WTC11 (cell line): ENCODE results near the gene PDIA3. TPM values are rescaled to one million over a fixed set of nuclear protein-coding genes. Genes with fewer than 3 reads are reported as not detected.

ENCODE experiments used
- ATAC-seq: fragments of 200-7000 bp; cut with Tn5 transposase; 2 replicates; pipeline ENCODE4 v1.10.0; 2021; ENCODE audit warnings: mild to moderate bottlenecking, moderate library complexity
- CTCF ChIA-PET: fragments of 300-600 bp; sonication (Branson Sonifier 250); formaldehyde crosslinking; loops from one replicate; lab custom pipeline; 2021; ENCODE audit warnings: antibody characterized with exemption; lab: Charles Lee
- POLR2A ChIA-PET: fragments of 350-600 bp; sonication (Branson Sonifier 250); formaldehyde crosslinking; loops from one replicate; lab custom pipeline; 2021; ENCODE audit warnings: antibody characterized with exemption; lab: Charles Lee
- DNase-seq: peaks from one replicate; pipeline ENCODE4 v3.0.0; 2021; ENCODE audit warnings: low spot score
- H3K27ac Mint-ChIP-seq: 2 replicates; pipeline ENCODE4 v1.8.0; 2021; ENCODE audit warnings: mixed read lengths
- H3K27me3 Mint-ChIP-seq: 2 replicates; pipeline ENCODE4 v1.8.0; 2021; ENCODE audit warnings: low read depth, mild to moderate bottlenecking, moderate library complexity, mixed read lengths
- H3K36me3 Mint-ChIP-seq: 2 replicates; pipeline ENCODE4 v1.8.0; 2021; ENCODE audit warnings: mixed read lengths
- H3K4me1 Mint-ChIP-seq: 2 replicates; pipeline ENCODE4 v1.8.0; 2022; ENCODE audit warnings: mixed read lengths
- H3K4me3 Mint-ChIP-seq: 2 replicates; pipeline ENCODE4 v1.8.0; 2021; ENCODE audit warnings: mild to moderate bottlenecking, moderate library complexity, mixed read lengths
- H3K9me3 Mint-ChIP-seq: 2 replicates; pipeline ENCODE4 v1.8.0; 2021; ENCODE audit warnings: mixed read lengths
- ATF1 ChIP-seq: sonication (generic); formaldehyde crosslinking; IDR thresholded peaks from 2 replicates; pipeline ENCODE4 v1.8.1; 2023; ENCODE audit warnings: mild to moderate bottlenecking, moderate library complexity, missing genetic modification reagents
- CBFB ChIP-seq: sonication (generic); formaldehyde crosslinking; IDR thresholded peaks from 2 replicates; pipeline ENCODE4 v1.8.1; 2022; ENCODE audit warnings: mild to moderate bottlenecking, low read depth, missing genetic modification reagents
- GABPB1 ChIP-seq: sonication (generic); formaldehyde crosslinking; IDR thresholded peaks from 2 replicates; pipeline ENCODE4 v1.8.1; 2023; ENCODE audit warnings: mild to moderate bottlenecking, missing genetic modification reagents
- JUN ChIP-seq: sonication (generic); formaldehyde crosslinking; IDR thresholded peaks from 2 replicates; pipeline ENCODE4 v1.8.0; 2023; ENCODE audit warnings: mild to moderate bottlenecking, missing genetic modification reagents
- MXD4 ChIP-seq: fragments of 250-450 bp; sonication (Bioruptor Pico); IDR thresholded peaks from 2 replicates; pipeline ENCODE4 v1.8.0; 2021; ENCODE audit warnings: mild to moderate bottlenecking, moderate library complexity, borderline replicate concordance
- NR1H2 ChIP-seq: sonication (generic); formaldehyde crosslinking; IDR thresholded peaks from 2 replicates; pipeline ENCODE4 v1.9.0; 2021; ENCODE audit warnings: mild to moderate bottlenecking, moderate library complexity, missing genetic modification reagents
- NR3C1 ChIP-seq: sonication (generic); formaldehyde crosslinking; conservative IDR thresholded peaks from 2 replicates; pipeline ENCODE4 v1.8.1; 2023; ENCODE audit warnings: low read depth, mild to moderate bottlenecking, missing genetic modification reagents
- SMAD3 ChIP-seq: sonication (generic); formaldehyde crosslinking; IDR thresholded peaks from 2 replicates; pipeline ENCODE4 v1.8.0; 2022; ENCODE audit warnings: missing genetic modification reagents, mild to moderate bottlenecking, borderline replicate concordance
- ZNF671 ChIP-seq: fragments of 250-450 bp; sonication (Bioruptor Pico); IDR thresholded peaks from 2 replicates; pipeline ENCODE4 v1.8.0; 2021; ENCODE audit warnings: mild to moderate bottlenecking
- total RNA-seq: library from RNA; stranded (reverse); gene quantifications from 3 replicates; pipeline ENCODE4 v1.2.3, GENCODE V29; 2021
- TF ChIP-seq, protein P1 (sequence below): sonication (generic); formaldehyde crosslinking; IDR thresholded peaks from 2 replicates; pipeline ENCODE4 v1.8.1; 2022; ENCODE audit warnings: low read depth, missing genetic modification reagents, borderline replicate concordance
- TF ChIP-seq, protein P2 (sequence below): sonication (generic); formaldehyde crosslinking; conservative IDR thresholded peaks from 2 replicates; pipeline ENCODE4 v1.8.1; 2023; ENCODE audit warnings: mild to moderate bottlenecking, low read depth, missing genetic modification reagents, moderate library complexity
- TF ChIP-seq, protein P3 (sequence below): sonication (generic); formaldehyde crosslinking; IDR thresholded peaks from 2 replicates; pipeline ENCODE4 v1.8.1; 2022; ENCODE audit warnings: low read depth, mild to moderate bottlenecking, moderate library complexity, missing genetic modification reagents, borderline replicate concordance
- TF ChIP-seq, protein P4 (sequence below): sonication (generic); formaldehyde crosslinking; IDR thresholded peaks from 2 replicates; pipeline ENCODE4 v1.8.0; 2023; ENCODE audit warnings: missing genetic modification reagents
- TF ChIP-seq, protein P5 (sequence below): sonication (generic); formaldehyde crosslinking; IDR thresholded peaks from 2 replicates; pipeline ENCODE4 v1.8.0; 2022; ENCODE audit warnings: mild to moderate bottlenecking, missing genetic modification reagents

The PDIA3 gene
- total RNA-seq, 1 experiment from 2014 or later, result 630 TPM

DNA sequence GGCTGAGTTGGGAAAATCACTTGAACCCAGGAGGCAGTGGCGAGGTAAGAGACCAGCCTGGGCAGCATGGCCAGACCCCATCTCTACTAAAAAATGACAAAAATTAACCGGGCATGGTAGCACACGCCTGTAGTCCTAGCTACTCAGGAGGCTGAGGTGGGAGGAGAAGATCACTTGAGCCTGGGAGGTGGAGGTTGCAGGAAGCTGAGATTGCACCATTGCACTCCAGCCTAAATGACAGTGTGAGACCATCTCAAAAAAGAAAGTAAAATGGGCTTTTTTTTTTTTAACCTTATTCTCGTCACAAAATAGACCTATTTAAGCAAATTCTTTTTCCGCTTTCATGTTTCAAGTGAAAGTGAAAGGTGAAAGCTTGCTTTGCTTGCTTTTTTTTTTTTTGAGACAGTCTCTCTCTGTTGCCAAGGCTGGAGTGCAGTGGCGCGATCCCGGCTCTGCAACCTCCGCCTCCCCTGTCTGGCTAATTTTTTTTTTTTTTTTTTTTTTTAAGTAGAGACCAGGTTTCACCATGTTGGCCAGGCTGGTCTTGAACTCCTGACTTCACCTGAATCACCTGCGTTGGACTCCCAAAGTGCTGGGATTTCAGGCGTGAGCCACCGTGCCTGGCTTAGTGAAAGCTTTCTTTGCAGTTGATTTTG lies 3.6 kb downstream of the PDIA3 start:
- ATAC-seq (no peak), DNase-seq (no peak)
- ChIA-PET POLR2A (interaction anchor here (0.6 to 0.7 kb wide), 4 partner anchors 9 to 345 kb away, joined by 3 to 5 read pairs (median 4); partner anchors contain the start of gene ELL3), CTCF (interaction anchor here (0.9 to 1.0 kb wide), 2 partner anchors 22 to 26 kb away, joined by 3 to 4 read pairs; no protein-coding TSS in a partner anchor)
- H3K36me3 Mint-ChIP-seq, result peaks cover 38% of the 10 kb centered on the region
- no peaks in the 10 kb centered on the region for H3K9me3 Mint-ChIP-seq
- no peak for TF ChIP-seq MXD4
- TF ChIP-seq, protein P1, sequence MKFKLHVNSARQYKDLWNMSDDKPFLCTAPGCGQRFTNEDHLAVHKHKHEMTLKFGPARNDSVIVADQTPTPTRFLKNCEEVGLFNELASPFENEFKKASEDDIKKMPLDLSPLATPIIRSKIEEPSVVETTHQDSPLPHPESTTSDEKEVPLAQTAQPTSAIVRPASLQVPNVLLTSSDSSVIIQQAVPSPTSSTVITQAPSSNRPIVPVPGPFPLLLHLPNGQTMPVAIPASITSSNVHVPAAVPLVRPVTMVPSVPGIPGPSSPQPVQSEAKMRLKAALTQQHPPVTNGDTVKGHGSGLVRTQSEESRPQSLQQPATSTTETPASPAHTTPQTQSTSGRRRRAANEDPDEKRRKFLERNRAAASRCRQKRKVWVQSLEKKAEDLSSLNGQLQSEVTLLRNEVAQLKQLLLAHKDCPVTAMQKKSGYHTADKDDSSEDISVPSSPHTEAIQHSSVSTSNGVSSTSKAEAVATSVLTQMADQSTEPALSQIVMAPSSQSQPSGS (CRISPR knock-in tag), result no peak
- no peak for TF ChIP-seq ZNF671 (CRISPR knock-in tag)
- TF ChIP-seq CBFB (CRISPR knock-in tag), result no peak
- no peak for TF ChIP-seq NR3C1 (CRISPR knock-in tag)
- TF ChIP-seq ATF1 (CRISPR knock-in tag), result no peak
- TF ChIP-seq GABPB1, result no peak
- TF ChIP-seq, protein P2, sequence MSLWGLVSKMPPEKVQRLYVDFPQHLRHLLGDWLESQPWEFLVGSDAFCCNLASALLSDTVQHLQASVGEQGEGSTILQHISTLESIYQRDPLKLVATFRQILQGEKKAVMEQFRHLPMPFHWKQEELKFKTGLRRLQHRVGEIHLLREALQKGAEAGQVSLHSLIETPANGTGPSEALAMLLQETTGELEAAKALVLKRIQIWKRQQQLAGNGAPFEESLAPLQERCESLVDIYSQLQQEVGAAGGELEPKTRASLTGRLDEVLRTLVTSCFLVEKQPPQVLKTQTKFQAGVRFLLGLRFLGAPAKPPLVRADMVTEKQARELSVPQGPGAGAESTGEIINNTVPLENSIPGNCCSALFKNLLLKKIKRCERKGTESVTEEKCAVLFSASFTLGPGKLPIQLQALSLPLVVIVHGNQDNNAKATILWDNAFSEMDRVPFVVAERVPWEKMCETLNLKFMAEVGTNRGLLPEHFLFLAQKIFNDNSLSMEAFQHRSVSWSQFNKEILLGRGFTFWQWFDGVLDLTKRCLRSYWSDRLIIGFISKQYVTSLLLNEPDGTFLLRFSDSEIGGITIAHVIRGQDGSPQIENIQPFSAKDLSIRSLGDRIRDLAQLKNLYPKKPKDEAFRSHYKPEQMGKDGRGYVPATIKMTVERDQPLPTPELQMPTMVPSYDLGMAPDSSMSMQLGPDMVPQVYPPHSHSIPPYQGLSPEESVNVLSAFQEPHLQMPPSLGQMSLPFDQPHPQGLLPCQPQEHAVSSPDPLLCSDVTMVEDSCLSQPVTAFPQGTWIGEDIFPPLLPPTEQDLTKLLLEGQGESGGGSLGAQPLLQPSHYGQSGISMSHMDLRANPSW (CRISPR knock-in tag), result no peak
- TF ChIP-seq SMAD3 (CRISPR knock-in tag), result no peak
- TF ChIP-seq, protein P3, sequence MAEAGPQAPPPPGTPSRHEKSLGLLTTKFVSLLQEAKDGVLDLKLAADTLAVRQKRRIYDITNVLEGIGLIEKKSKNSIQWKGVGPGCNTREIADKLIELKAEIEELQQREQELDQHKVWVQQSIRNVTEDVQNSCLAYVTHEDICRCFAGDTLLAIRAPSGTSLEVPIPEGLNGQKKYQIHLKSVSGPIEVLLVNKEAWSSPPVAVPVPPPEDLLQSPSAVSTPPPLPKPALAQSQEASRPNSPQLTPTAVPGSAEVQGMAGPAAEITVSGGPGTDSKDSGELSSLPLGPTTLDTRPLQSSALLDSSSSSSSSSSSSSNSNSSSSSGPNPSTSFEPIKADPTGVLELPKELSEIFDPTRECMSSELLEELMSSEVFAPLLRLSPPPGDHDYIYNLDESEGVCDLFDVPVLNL (CRISPR knock-in tag), result no peak
- H3K27me3 Mint-ChIP-seq, result no peaks in the 10 kb centered on the region
- peak overlapping the region; percentile 27; the same call in 1 of the 2 replicates for H3K27ac Mint-ChIP-seq
- H3K4me3 Mint-ChIP-seq, result no peak overlapping the region
- peaks cover 24% of the 10 kb centered on the region for H3K4me1 Mint-ChIP-seq

DNA sequence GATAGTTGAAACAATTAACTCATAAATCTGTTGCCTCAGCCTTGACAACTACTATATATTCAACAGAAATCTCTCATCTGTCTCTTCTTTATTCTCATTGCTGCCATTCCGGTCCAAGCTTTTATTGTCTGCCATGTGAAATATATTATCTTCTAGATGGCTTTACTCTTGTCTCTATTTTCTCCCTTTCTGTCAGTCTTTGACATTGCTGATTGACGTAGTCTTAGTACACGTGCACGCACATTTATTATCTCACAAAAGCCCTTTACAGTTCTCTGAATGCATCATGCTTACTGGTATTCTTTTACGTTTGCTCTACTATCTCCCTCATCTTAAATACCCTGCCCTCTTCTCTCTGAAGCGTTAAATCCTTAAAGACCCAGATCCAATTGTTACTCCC lies 5.6 kb downstream of the PDIA3 start:
- CTCF ChIA-PET, result interaction anchor here (1.5 kb wide), 1 partner anchor 24 kb away, joined by 5 read pairs; the partner anchor contains the start of gene ELL3
- TF ChIP-seq NR1H2 (CRISPR knock-in tag), result no peak
- TF ChIP-seq JUN (CRISPR knock-in tag), result no peak
- TF ChIP-seq, protein P4, sequence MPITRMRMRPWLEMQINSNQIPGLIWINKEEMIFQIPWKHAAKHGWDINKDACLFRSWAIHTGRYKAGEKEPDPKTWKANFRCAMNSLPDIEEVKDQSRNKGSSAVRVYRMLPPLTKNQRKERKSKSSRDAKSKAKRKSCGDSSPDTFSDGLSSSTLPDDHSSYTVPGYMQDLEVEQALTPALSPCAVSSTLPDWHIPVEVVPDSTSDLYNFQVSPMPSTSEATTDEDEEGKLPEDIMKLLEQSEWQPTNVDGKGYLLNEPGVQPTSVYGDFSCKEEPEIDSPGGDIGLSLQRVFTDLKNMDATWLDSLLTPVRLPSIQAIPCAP, result no peak
- TF ChIP-seq ATF1 (CRISPR knock-in tag), result no peak
- TF ChIP-seq, all 79 proteins: peak for 0
- Mint-ChIP-seq H3K36me3 (peaks cover 56% of the 10 kb centered on the region), H3K27me3 (no peaks in the 10 kb centered on the region), H3K4me3 (no peak overlapping the region), H3K9me3 (no peaks in the 10 kb centered on the region), H3K4me1 (peaks cover 20% of the 10 kb centered on the region), H3K27ac (no peak overlapping the region)
- POLR2A ChIA-PET, result no interaction called here
- DNase-seq, result no peak
- ATAC-seq, result no peak

DNA sequence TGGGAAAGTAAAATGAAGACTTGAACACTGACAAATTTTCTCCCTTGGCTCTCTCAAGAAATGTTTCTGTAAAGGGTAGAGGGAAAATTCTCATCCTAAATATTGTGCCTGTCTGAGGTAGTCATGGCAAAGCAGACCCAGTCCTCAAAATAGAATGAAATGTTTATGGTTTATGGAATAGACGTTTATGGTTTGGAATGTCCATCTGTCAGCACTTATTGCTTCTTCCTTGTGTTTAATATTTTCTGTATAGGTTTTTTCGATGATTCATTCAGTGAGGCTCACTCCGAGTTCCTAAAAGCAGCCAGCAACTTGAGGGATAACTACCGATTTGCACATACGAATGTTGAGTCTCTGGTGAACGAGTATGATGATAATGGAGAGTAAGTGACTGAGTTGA lies 16.6 kb downstream of the PDIA3 start:
- Mint-ChIP-seq H3K9me3 (no peaks in the 10 kb centered on the region), H3K4me3 (no peak overlapping the region), H3K4me1 (no peaks in the 10 kb centered on the region), H3K27me3 (no peaks in the 10 kb centered on the region), H3K27ac (peak overlapping the region; percentile 16; the same call in 1 of the 2 replicates), H3K36me3 (peaks cover 78% of the 10 kb centered on the region)
- TF ChIP-seq, protein P5, sequence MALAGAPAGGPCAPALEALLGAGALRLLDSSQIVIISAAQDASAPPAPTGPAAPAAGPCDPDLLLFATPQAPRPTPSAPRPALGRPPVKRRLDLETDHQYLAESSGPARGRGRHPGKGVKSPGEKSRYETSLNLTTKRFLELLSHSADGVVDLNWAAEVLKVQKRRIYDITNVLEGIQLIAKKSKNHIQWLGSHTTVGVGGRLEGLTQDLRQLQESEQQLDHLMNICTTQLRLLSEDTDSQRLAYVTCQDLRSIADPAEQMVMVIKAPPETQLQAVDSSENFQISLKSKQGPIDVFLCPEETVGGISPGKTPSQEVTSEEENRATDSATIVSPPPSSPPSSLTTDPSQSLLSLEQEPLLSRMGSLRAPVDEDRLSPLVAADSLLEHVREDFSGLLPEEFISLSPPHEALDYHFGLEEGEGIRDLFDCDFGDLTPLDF (CRISPR knock-in tag), result no peak
- CTCF ChIA-PET, result no interaction called here
- POLR2A ChIA-PET, result interaction anchor here (0.6 kb wide), 2 partner anchors 348 to 796 kb away, joined by 3 to 4 read pairs; no protein-coding TSS in a partner anchor
- no peak for ATAC-seq
- DNase-seq, result no peak
